HEK293 (cell line): ENCODE results near the gene PCDH15.

Experiments
- ELK4 ChIP-seq: IDR thresholded peaks from 2 replicates; pipeline ENCODE4 v1.6.1; 2011; ENCODE audit warnings: mild to moderate bottlenecking, low read depth, low read length, borderline replicate concordance
- GLI4 ChIP-seq: fragments of 450-650 bp; formaldehyde crosslinking; IDR thresholded peaks from 2 replicates; pipeline ENCODE4 v1.5.1; 2016; ENCODE audit warnings: missing biosample characterization, missing genetic modification characterization
- HOXA7 ChIP-seq: sonication (generic); formaldehyde crosslinking; IDR thresholded peaks from 2 replicates; pipeline ENCODE4 v1.8.1; 2022; ENCODE audit warnings: missing genetic modification reagents, borderline replicate concordance
- ZNF10 ChIP-seq: fragments of 450-650 bp; formaldehyde crosslinking; IDR thresholded peaks from 2 replicates; pipeline ENCODE4 v1.5.1; 2017; ENCODE audit warnings: missing biosample characterization, missing genetic modification characterization
- ZNF274 ChIP-seq, 2 experiments: fragments of 200-500 bp in 1 of 2; fragments of 450-650 bp in 1 of 2; sonication (Bioruptor generic) in 1 of 2; formaldehyde crosslinking in 1 of 2; IDR thresholded peaks; 2 replicates each; pipeline versions ENCODE4 v1.5.1 to v1.6.1; 2014 to 2016; ENCODE audit warnings: borderline replicate concordance in 1 of 2, inconsistent platforms in 1 of 2, low read length in 1 of 2, missing biosample characterization in 1 of 2, missing genetic modification characterization in 1 of 2
- ZNF350 ChIP-seq: fragments of 450-650 bp; formaldehyde crosslinking; IDR thresholded peaks from 2 replicates; pipeline ENCODE4 v1.5.0; 2017; ENCODE audit warnings: missing biosample characterization, mild to moderate bottlenecking, missing genetic modification characterization
- ZNF404 ChIP-seq: fragments of 450-650 bp; formaldehyde crosslinking; IDR thresholded peaks from 2 replicates; pipeline ENCODE4 v1.5.1; 2017; ENCODE audit warnings: missing biosample characterization, missing genetic modification characterization
- ZNF48 ChIP-seq: fragments of 450-650 bp; formaldehyde crosslinking; IDR thresholded peaks from 2 replicates; pipeline ENCODE4 v1.5.1; 2016; ENCODE audit warnings: missing biosample characterization, missing genetic modification characterization
- ZNF510 ChIP-seq: fragments of 450-650 bp; formaldehyde crosslinking; IDR thresholded peaks from 2 replicates; pipeline ENCODE4 v1.5.1; 2018; ENCODE audit warnings: mild to moderate bottlenecking, missing genetic modification characterization, missing biosample characterization; ENCODE audit not compliant: insufficient replicate concordance
- ZNF530 ChIP-seq: fragments of 450-650 bp; formaldehyde crosslinking; IDR thresholded peaks from 2 replicates; pipeline ENCODE4 v1.5.1; 2016; ENCODE audit warnings: low read depth, missing biosample characterization, missing genetic modification characterization
- ZNF768 ChIP-seq: fragments of 450-650 bp; formaldehyde crosslinking; IDR thresholded peaks from 2 replicates; pipeline ENCODE4 v1.5.1; 2018; ENCODE audit warnings: missing biosample characterization, mild to moderate bottlenecking, missing genetic modification characterization
- ZNF776 ChIP-seq: fragments of 450-650 bp; formaldehyde crosslinking; IDR thresholded peaks from 2 replicates; pipeline ENCODE4 v1.5.0; 2017; ENCODE audit warnings: missing biosample characterization, missing genetic modification characterization, borderline replicate concordance
- TF ChIP-seq, protein P1 (sequence below): fragments of 450-650 bp; formaldehyde crosslinking; IDR thresholded peaks from 2 replicates; pipeline ENCODE4 v1.5.1; 2016; ENCODE audit warnings: missing biosample characterization, missing genetic modification characterization

DNA sequence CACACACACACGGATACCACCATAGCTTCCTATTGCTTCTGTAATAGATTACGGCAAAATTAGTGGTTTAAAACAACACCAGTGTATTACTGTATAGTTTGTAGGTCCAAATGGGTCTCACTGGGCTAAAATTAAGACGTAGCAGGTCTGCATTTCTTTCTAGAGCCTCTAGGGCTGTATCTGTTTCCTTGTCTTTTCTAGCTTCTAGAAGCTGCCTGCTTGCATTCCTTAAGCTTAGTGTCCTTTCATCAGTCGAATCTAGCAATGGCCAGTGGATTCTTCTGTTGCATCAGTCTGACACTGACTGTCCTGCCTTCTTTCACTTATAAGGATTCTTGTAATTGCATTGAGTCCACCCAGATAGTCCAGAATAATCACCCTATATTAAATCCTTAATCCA, 882.3 kb downstream of the PCDH15 start:
- TF ChIP-seq, protein P1, sequence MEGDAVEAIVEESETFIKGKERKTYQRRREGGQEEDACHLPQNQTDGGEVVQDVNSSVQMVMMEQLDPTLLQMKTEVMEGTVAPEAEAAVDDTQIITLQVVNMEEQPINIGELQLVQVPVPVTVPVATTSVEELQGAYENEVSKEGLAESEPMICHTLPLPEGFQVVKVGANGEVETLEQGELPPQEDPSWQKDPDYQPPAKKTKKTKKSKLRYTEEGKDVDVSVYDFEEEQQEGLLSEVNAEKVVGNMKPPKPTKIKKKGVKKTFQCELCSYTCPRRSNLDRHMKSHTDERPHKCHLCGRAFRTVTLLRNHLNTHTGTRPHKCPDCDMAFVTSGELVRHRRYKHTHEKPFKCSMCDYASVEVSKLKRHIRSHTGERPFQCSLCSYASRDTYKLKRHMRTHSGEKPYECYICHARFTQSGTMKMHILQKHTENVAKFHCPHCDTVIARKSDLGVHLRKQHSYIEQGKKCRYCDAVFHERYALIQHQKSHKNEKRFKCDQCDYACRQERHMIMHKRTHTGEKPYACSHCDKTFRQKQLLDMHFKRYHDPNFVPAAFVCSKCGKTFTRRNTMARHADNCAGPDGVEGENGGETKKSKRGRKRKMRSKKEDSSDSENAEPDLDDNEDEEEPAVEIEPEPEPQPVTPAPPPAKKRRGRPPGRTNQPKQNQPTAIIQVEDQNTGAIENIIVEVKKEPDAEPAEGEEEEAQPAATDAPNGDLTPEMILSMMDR (tag by site-specific recombination), result no peak
- no peak for TF ChIP-seq ZNF10
- TF ChIP-seq ZNF510 (tag by site-specific recombination), result no peak
- TF ChIP-seq ZNF768 (tag by site-specific recombination), result no peak
- no peak for TF ChIP-seq ZNF530 (tag by site-specific recombination)
- TF ChIP-seq HOXA7 (CRISPR knock-in tag), result no peak
- TF ChIP-seq ELK4, result no peak
- TF ChIP-seq ZNF776, result no peak
- TF ChIP-seq ZNF404 (tag by site-specific recombination), result no peak
- no peak for TF ChIP-seq ZNF48 (tag by site-specific recombination)
- TF ChIP-seq ZNF350 (tag by site-specific recombination), result no peak
- TF ChIP-seq GLI4 (tag by site-specific recombination), result no peak
- TF ChIP-seq ZNF274 (IDR thresholded peaks at IDR 0.05; ENCODE audit: low read length), result no peak
- no peak for TF ChIP-seq ZNF274 (tag by site-specific recombination; IDR thresholded peaks at IDR 0.05; ENCODE audit: borderline replicate concordance)
